Stimulated activated CD4-positive, alpha-beta T cell treated with anti-CD3 and anti-CD28 coated beads, Interleukin-4, amount 100 ng/mL, for 1 hour (primary cell): ENCODE data around the gene GNE.
"Not testable (repeated sequence)": the region's sequence is repeated elsewhere in the genome, so short reads cannot be mapped to it uniquely, and the experiment has no call there.

Experiments used
- DNase-seq: peaks from one replicate; pipeline ENCODE4 v3.0.0-alpha.2; 2020

GNE gene, protein sequence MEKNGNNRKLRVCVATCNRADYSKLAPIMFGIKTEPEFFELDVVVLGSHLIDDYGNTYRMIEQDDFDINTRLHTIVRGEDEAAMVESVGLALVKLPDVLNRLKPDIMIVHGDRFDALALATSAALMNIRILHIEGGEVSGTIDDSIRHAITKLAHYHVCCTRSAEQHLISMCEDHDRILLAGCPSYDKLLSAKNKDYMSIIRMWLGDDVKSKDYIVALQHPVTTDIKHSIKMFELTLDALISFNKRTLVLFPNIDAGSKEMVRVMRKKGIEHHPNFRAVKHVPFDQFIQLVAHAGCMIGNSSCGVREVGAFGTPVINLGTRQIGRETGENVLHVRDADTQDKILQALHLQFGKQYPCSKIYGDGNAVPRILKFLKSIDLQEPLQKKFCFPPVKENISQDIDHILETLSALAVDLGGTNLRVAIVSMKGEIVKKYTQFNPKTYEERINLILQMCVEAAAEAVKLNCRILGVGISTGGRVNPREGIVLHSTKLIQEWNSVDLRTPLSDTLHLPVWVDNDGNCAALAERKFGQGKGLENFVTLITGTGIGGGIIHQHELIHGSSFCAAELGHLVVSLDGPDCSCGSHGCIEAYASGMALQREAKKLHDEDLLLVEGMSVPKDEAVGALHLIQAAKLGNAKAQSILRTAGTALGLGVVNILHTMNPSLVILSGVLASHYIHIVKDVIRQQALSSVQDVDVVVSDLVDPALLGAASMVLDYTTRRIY

GRCh38 chr9:36258208-36258995 is at the start of gene GNE:
Gene GNE (minus strand): TSS chr9:36258448. CDS start chr9:36249355, 9,093 bp downstream.
- DNase-seq: peak; percentile 99

- DNase-seq: no peak
Measured at GRCh38 chr9:36306471-36307306, 48.4 kb upstream of the GNE start.

DNA sequence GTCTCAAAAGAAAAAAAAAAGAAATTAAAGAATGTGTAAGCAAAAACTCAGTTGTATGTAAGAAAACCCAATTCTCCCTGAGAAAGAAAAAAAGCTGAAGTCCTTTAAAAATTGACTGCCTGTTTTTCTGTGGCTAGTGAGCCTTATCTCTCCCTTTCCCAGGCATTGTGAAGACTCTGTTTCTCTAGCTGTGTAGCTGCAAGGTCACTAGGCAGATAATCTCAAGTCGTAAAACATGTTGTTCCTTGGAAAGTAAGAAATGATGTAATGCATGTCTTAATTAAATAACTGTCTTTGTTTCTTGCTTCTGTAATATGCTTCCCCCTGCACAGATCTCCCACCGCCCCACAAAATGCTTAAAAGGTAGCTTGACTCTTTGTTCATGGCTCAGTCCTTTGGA is 46.1 kb upstream of the GNE start:
- DNase-seq: not testable (repeated sequence)

- DNase-seq: no peak
Measured at GRCh38 chr9:36301227-36301626, 43.0 kb upstream of the GNE start.

DNA sequence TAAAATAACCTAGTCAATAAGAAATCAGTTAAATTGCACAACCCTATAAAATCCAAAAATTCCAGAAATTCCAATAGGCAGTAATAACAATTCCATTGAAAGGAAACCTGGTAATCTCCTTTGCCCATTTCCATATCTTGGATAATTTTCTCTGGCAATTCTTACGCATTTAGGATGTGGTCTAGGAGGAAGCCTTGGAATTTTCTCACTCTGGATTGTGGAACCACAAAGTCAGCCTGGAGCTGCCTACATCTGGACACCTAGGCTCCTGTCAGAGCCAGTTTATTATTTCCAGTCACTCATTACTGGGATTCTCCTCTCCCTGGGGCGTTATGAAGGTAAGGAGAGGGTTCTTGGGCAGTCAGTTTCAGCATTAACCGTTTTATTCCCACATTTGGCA is 40.3 kb upstream of the GNE start:
- DNase-seq: no peak

GRCh38 chr9:36297798-36298197 is 39.5 kb upstream of the GNE start:
- no peak for DNase-seq

- not testable (repeated sequence) for DNase-seq
Measured at GRCh38 chr9:36294996-36295395, 36.7 kb upstream of the GNE start.

DNA sequence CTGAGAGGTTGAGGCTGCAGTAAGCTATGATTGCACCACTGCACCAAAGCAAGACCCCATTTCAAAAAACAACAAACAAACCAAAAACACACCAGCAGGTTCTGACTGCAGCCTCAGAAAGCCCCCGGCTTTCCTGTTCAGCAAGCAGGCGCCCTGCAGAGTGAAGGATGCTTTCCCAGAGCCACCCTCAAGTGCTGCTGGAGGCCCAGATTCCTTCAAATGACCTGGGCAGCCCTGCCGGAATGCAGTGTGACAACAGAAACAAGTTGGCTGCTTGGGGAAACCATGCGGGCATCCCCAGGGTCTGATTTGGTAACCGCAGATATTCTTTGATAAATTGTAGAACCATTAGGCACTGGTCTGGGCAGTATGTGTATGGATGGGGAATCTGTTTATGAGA is 35.7 kb upstream of the GNE start:
- no peak for DNase-seq

DNA sequence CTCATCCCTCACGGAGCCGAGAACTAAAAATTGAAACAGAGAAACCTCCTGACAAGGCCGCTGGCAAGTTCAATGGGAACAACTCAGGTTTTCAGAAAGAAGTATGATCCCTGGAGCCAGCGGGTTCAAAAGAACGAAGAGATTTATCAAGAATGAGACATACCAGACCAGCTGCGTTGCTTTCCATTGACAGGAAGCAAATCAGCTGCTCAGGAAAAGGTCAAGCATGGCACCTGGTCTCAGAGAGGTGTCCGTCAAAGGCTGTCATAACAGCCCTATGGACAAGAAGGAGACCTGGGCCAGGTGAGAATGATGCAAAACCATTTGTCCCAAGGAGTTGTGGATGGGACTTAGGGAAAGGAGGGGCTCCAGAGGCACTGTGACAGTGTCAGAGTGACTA is 34.9 kb upstream of the GNE start:
- no peak for DNase-seq

DNA sequence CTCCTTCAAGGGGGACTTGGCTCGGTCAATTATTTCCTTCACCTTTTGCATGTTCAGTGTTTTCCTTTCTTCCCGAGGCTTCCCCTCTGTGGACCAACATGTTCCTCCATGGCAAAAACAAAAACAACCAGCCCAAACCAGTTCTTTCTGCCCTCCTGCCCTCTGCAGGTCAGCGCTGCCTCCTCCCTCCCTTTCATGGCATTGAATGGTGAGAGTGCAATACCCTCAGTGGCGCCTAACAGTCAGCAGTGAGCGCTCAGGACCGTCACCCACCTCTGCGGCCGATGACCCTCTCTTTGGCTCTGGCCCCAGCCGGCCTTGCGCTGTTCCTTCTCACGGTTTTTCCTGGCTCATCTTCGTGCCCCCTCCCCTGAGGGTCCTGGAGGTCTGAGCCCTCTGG is 34.4 kb upstream of the GNE start:
- no peak for DNase-seq

GRCh38 chr9:36290996-36291395 is 32.7 kb upstream of the GNE start:
- DNase-seq: no peak

DNA sequence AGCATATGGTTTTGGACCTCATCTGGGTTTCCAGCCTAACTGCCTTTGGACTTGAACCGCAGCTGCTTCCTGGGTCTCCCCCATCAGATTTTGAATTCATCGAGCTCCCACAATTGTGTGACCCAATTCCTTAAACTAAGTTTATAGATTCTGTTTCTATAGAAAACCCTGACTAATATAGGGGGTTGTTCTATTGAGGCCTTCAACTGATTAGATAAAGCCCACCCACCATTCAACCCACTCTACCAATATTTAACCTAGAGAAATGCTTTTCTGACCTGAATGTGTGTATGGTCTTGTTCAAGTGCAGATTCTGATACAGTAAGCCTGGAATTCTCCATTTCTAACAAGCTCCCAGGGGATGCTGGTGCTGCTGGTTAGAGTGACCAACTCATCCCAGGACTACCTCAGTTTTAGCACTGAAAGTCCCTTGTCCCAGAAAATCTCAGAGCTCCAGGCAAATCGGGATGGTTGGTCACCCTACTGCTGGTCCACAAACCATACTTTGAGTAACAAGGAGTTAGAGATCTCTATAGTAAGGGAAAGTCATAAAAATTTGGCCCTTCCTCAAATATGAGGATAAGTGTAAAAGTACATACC is 31.7 kb upstream of the GNE start:
- no peak for DNase-seq

DNA sequence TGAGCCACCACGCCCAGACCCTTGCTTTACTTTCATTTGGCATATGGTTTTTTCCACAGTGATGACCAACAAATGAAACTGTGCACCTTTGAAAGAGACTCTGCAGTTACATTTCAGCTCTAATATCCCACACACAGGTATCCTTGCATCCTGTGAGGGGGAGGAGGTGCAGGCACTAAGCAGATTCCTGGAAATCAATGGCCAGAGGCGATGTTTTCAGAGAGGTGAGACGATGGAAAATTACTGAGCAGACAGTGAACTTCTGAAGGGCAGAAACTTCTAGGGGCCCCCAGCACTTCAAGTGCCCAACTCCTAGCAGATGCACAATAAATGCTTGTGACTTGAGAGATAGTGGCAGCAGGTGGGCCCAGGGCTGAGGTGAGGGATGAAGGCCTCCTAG is 29.8 kb upstream of the GNE start:
- no peak for DNase-seq

GRCh38 chr9:36286388-36286787 is 28.1 kb upstream of the GNE start:
- no peak for DNase-seq

- DNase-seq: no peak
Measured at GRCh38 chr9:36284226-36284625, 26.0 kb upstream of the GNE start.

GRCh38 chr9:36282275-36282674 is 24.0 kb upstream of the GNE start:
- no peak for DNase-seq

DNA sequence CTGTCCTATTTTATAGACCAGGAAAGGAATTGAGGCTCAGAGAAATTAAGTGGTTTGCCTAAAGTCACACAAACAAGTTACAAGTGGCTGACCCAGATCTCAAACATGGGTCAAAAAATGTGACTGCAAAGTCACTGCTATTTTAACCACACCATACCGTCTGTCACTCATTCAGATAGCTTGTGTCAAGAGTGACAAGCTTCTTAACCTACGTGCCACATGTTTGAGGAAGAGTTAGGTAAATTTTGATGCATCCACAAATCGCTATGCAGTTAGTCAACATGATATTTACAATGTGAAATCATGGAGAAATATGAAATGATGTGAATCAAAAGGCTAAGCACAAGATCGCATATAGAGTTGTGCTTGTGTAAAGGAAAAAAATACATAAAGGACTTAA is 22.7 kb upstream of the GNE start:
- no peak for DNase-seq

- DNase-seq: no peak
Measured at GRCh38 chr9:36278243-36278642, 20.0 kb upstream of the GNE start.

DNA sequence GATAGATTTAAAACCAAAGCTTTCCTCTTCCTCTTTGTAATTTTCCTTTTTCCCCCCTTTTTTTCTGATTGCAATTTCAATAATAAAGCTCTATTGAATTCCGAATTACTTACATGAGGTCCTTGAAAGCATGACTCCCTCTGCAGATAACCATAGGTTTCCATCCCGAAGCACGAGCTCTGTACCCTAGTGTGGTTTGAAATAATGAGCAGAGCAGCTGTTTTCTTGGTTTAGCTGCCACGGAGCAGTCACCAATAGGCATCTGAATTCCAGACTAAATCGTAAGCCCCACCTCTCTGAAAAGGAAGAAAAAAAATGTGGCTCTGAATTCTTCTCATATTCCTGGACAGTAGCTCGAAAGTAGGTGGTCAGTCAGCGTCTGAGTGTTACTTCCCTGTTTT is 18.5 kb upstream of the GNE start:
- no peak for DNase-seq

DNA sequence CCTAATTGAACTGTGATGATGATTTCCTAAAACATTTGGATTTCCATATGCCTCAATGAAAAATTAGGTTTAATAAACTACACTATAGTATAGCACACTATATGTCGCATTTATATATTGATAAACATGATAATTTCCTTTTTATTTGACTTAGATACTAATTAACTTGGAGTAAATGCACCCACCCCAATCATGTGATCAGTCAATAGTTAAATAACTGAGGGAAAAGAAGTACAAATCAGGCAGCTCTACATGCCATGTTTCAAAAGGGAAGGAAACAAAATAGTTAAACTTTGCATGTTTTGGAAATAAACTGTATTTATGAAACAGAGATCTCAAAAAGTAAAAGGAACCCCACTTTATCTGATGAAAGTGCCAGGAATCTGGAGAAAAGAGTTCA is 18.0 kb upstream of the GNE start:
- no peak for DNase-seq

GRCh38 chr9:36275060-36275459 is 16.8 kb upstream of the GNE start:
- DNase-seq: no peak

- DNase-seq: not testable (repeated sequence)
Measured at GRCh38 chr9:36273354-36273753, 15.1 kb upstream of the GNE start.
